A673 (cell line): ENCODE measurements around the gene RNU1-1.
"Not testable (repeated sequence)": the region's sequence is repeated elsewhere in the genome, so short reads cannot be mapped to it uniquely, and the experiment has no call there.

Source experiments
- EZH2 ChIP-seq: fragments of 200-600 bp; sonication (generic); IDR thresholded peaks from 2 replicates; pipeline ENCODE4 v1.6.1; 2017; ENCODE audit warnings: borderline replicate concordance, low read depth, mild to moderate bottlenecking, mixed read lengths, antibody characterized with exemption, low read length; ENCODE audit not compliant: poor library complexity, severe bottlenecking
- TF ChIP-seq, protein P1 (sequence below): fragments of 300-800, 200-600 bp; sonication (generic); conservative IDR thresholded peaks from 2 replicates; pipeline ENCODE4 v1.5.1; 2017; ENCODE audit warnings: low read depth, mild to moderate bottlenecking, antibody characterized with exemption, low read length, moderate library complexity, mixed read lengths

DNA sequence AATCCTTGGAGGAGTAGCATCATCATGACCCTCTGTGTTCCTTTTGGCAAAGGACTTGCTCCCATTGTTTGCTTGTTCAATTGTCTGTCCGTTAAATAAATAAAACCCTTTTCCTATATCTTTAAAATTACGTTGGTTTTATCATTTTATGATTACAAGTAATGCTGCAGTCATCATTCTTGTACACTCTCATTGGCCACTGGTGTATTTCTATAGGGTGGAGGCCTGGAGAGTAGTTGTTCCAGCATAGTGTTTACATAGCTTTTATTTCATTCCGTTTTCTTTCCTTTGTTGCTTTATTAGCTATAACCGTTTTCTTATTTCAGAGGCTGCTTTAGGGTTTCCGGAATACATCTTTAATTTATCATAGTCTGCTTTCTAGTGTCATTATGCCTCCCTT is 7.6 kb upstream of the RNU1-1 start:
- TF ChIP-seq, protein P1, sequence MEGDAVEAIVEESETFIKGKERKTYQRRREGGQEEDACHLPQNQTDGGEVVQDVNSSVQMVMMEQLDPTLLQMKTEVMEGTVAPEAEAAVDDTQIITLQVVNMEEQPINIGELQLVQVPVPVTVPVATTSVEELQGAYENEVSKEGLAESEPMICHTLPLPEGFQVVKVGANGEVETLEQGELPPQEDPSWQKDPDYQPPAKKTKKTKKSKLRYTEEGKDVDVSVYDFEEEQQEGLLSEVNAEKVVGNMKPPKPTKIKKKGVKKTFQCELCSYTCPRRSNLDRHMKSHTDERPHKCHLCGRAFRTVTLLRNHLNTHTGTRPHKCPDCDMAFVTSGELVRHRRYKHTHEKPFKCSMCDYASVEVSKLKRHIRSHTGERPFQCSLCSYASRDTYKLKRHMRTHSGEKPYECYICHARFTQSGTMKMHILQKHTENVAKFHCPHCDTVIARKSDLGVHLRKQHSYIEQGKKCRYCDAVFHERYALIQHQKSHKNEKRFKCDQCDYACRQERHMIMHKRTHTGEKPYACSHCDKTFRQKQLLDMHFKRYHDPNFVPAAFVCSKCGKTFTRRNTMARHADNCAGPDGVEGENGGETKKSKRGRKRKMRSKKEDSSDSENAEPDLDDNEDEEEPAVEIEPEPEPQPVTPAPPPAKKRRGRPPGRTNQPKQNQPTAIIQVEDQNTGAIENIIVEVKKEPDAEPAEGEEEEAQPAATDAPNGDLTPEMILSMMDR = not testable (repeated sequence)
- not testable (repeated sequence) for TF ChIP-seq EZH2
